ENCODE results near the gene IFT25.

Gene IFT25

GRCh38 chr1:53942127-53942957 is 3.2 kb downstream of the IFT25 start:
- no peak for DNase-seq (ENCODE audit: insufficient read length, low spot score)
- no peak for TF ChIP-seq CTCF (IDR thresholded peaks at IDR 0.05; ENCODE audit: insufficient read depth, missing control alignments)
- FAIRE-seq: no peak

- TF ChIP-seq CTCF (IDR thresholded peaks at IDR 0.05; ENCODE audit: insufficient read depth, missing control alignments): no peak
- no peak for FAIRE-seq
- no peak for DNase-seq (ENCODE audit: insufficient read length, low spot score)
These were observed 7.2 kb downstream of the IFT25 start for GRCh38 chr1:53938136-53938830.

GRCh38 chr1:53936430-53936829 is 9.1 kb downstream of the IFT25 start:
- FAIRE-seq (no peak), DNase-seq (ENCODE audit: insufficient read length, low spot score) (no peak)
- TF ChIP-seq CTCF (IDR thresholded peaks at IDR 0.05; ENCODE audit: insufficient read depth, missing control alignments): no peak

- no peak for TF ChIP-seq CTCF (IDR thresholded peaks at IDR 0.05; ENCODE audit: insufficient read depth, missing control alignments)
- no peak for DNase-seq (ENCODE audit: insufficient read length, low spot score)
- no peak for FAIRE-seq
These were observed 11.2 kb downstream of the IFT25 start for GRCh38 chr1:53934170-53934765.

- no peak for TF ChIP-seq CTCF (IDR thresholded peaks at IDR 0.05; ENCODE audit: insufficient read depth, missing control alignments)
- no peak for DNase-seq (ENCODE audit: insufficient read length, low spot score)
- no peak for FAIRE-seq
These were observed 14.0 kb downstream of the IFT25 start for GRCh38 chr1:53931523-53931922.

- no peak for TF ChIP-seq CTCF (IDR thresholded peaks at IDR 0.05; ENCODE audit: insufficient read depth, missing control alignments)
- FAIRE-seq (no peak), DNase-seq (ENCODE audit: insufficient read length, low spot score) (no peak)
These were observed 14.6 kb downstream of the IFT25 start for GRCh38 chr1:53930932-53931331.

Data from D721Med (cell line).